ENCODE results near the gene LSM7.

- TF ChIP-seq CTCF (IDR thresholded peaks at IDR 0.05; ENCODE audit: low read length) (no peak), EZH2 (IDR thresholded peaks at IDR 0.05; ENCODE audit: borderline replicate concordance, low read length) (no peak)
Measured at GRCh38 chr19:2343289-2343982, 15.1 kb upstream of the LSM7 start.

Data from OCI-LY1 (cell line).